Trophoblast cell (in vitro differentiated cells and primary cell): ENCODE measurements around the gene FGD4.

Source experiments
- DNase-seq, 2 donors: peaks; one replicate each; pipeline ENCODE4 v3.0.0-alpha.2; 2016
- H2AFZ ChIP-seq: 2 replicates; pipeline ENCODE4 v1.6.1; 2013; ENCODE audit warnings: low read length, moderate library complexity, mild to moderate bottlenecking; ENCODE audit not compliant: insufficient read depth, poor library complexity
- H2AK5ac ChIP-seq: 2 replicates; pipeline ENCODE4 v1.6.1; 2013; ENCODE audit warnings: mild to moderate bottlenecking, low read length
- H2BK120ac ChIP-seq: 2 replicates; pipeline ENCODE4 v1.6.1; 2013; ENCODE audit warnings: low read length, mild to moderate bottlenecking, moderate library complexity; ENCODE audit not compliant: insufficient read depth, poor library complexity
- H2BK12ac ChIP-seq: 2 replicates; pipeline ENCODE4 v1.6.1; 2013; ENCODE audit warnings: mild to moderate bottlenecking, low read length, moderate library complexity
- H2BK5ac ChIP-seq: 2 replicates; pipeline ENCODE4 v1.6.1; 2013; ENCODE audit warnings: low read length, low read depth, moderate library complexity, mild to moderate bottlenecking; ENCODE audit not compliant: poor library complexity
- H3K14ac ChIP-seq: 2 replicates; pipeline ENCODE4 v1.6.1; 2013; ENCODE audit warnings: mild to moderate bottlenecking, low read length
- H3K18ac ChIP-seq: 2 replicates; pipeline ENCODE4 v1.6.1; 2013; ENCODE audit warnings: mild to moderate bottlenecking, low read length
- H3K23ac ChIP-seq: 2 replicates; pipeline ENCODE4 v1.6.1; 2013; ENCODE audit warnings: low read length
- H3K27ac ChIP-seq: 2 replicates; pipeline ENCODE4 v1.5.1; 2013; ENCODE audit warnings: low read depth, mild to moderate bottlenecking, inconsistent platforms, low read length, moderate library complexity
- H3K27me3 ChIP-seq: 2 replicates; pipeline ENCODE4 v1.6.1; 2013; ENCODE audit warnings: inconsistent platforms, mild to moderate bottlenecking, low read length, moderate library complexity; ENCODE audit not compliant: insufficient read depth
- H3K36me3 ChIP-seq, 2 experiments: 1 replicate in 1 of 2; 2 replicates in 1 of 2; pipeline ENCODE4 v1.6.1; 2013; ENCODE audit warnings: low read length in 2 of 2, mild to moderate bottlenecking in 2 of 2, moderate library complexity in 1 of 2; ENCODE audit not compliant: insufficient read depth in 2 of 2, control insufficient read depth in 1 of 2
- H3K4ac ChIP-seq: 2 replicates; pipeline ENCODE4 v1.6.1; 2013; ENCODE audit warnings: low read depth, mild to moderate bottlenecking, low read length, moderate library complexity
- H3K4me1 ChIP-seq, 2 experiments: 1 replicate in 1 of 2; 2 replicates in 1 of 2; pipeline ENCODE4 v1.6.1; 2013; ENCODE audit warnings: low read length in 2 of 2, mild to moderate bottlenecking in 2 of 2, moderate library complexity in 1 of 2; ENCODE audit not compliant: insufficient read depth in 2 of 2, control insufficient read depth in 1 of 2
- H3K4me2 ChIP-seq: 2 replicates; pipeline ENCODE4 v1.6.1; 2013; ENCODE audit warnings: inconsistent platforms, mild to moderate bottlenecking, low read length, moderate library complexity
- H3K4me3 ChIP-seq: 2 replicates; pipeline ENCODE4 v1.5.1; 2013; ENCODE audit warnings: mild to moderate bottlenecking, low read depth, low read length, inconsistent platforms
- H3K79me1 ChIP-seq: one replicate; pipeline ENCODE4 v1.6.1; 2013; ENCODE audit warnings: low read length
- H3K79me2 ChIP-seq: 2 replicates; pipeline ENCODE4 v1.6.1; 2013; ENCODE audit warnings: low read length, mild to moderate bottlenecking; ENCODE audit not compliant: control insufficient read depth, insufficient read depth, poor library complexity
- H3K9ac ChIP-seq: 2 replicates; pipeline ENCODE4 v1.6.1; 2013; ENCODE audit warnings: mild to moderate bottlenecking, low read length
- H3K9me3 ChIP-seq: 2 replicates; pipeline ENCODE4 v1.6.1; 2013; ENCODE audit warnings: low read depth, mild to moderate bottlenecking, control low read depth, inconsistent platforms, low read length; ENCODE audit not compliant: insufficient read depth
- H4K12ac ChIP-seq: 2 replicates; pipeline ENCODE4 v1.6.1; 2013; ENCODE audit warnings: low read depth, mild to moderate bottlenecking, low read length, moderate library complexity
- H4K8ac ChIP-seq: 2 replicates; pipeline ENCODE4 v1.6.1; 2013; ENCODE audit warnings: low read depth, mild to moderate bottlenecking, low read length, moderate library complexity
- H4K91ac ChIP-seq: one replicate; pipeline ENCODE4 v1.6.1; 2013; ENCODE audit warnings: low read depth, mild to moderate bottlenecking, low read length, moderate library complexity
- WGBS: extraction: QIAGEN DNeasy Blood & Tissue Kit; methylation state at CpG from one replicate; pipeline ENCODE4 v1.1.7; 2013; ENCODE audit warnings: missing lambda C conversion rate; ENCODE audit not compliant: insufficient read length, insufficient coverage; ENCODE audit errors: extremely low coverage; 5-methylcytosine and 5-hydroxymethylcytosine counted together

The FGD4 gene

DNA sequence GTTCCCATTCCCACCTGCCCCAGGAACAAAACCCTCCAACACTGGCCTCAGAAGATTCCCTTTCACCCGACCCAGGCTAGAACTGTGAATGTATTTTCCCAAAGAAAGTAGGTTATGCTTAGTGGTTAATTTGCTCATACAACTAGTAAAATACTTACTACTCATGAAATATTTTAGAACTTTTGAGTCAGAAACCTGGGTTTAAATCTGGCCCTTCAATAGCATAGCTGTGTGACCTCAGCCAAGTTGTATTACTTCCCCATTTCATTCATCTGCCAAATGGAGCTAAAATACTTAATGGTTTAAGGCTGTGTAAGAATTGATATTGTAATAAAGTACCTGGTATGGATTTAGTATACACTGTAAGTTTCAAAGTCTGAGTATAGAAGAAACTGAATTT, 210.6 kb downstream of the FGD4 start:
- Histone ChIP-seq H3K79me1 (no peaks in the 10 kb centered on the region), H2AFZ (no peak overlapping the region), H2AK5ac (no peak overlapping the region), H2BK12ac (no peak overlapping the region), H3K4me3 (no peak overlapping the region), H3K4me1 (peaks cover 0 to 3% of the 10 kb centered on the region in 2 experiments), H3K14ac (no peak overlapping the region), H3K27ac (no peak overlapping the region), H4K8ac (no peak overlapping the region), H2BK5ac (no peak overlapping the region), H3K27me3 (no peaks in the 10 kb centered on the region), H4K91ac (no peak overlapping the region), H3K4me2 (no peak overlapping the region), H3K9me3 (no peaks in the 10 kb centered on the region), H3K18ac (no peak overlapping the region), H3K79me2 (no peaks in the 10 kb centered on the region), H3K23ac (no peak overlapping the region), H3K4ac (no peak overlapping the region), H2BK120ac (no peak overlapping the region), H3K9ac (no peak overlapping the region), H3K36me3 (peaks cover 0 to 7% of the 10 kb centered on the region in 2 experiments), H4K12ac (no peak overlapping the region)
- no CpG with 5 or more reads among the region's 1 CpG for WGBS
- DNase-seq = no peak

DNA sequence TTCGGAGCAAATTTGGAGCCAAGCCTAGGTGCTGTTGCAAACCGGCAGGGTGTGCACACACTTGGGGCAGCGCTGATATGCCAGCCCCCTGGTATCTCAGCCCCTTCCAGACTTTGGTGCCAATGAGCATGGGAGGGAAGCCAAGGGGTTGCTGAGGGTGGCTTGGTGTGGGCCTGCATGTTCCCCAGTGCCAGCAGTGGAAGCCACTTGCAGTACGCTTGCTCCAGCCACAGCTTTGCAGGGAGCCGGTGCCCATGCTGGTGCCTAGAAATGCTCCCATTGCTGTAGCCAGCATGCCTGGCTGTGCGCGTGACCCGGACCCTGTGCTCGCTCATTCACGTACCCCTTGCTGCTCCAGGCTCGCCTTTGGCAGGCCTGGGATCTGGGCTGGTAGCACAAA, 212.6 kb downstream of the FGD4 start:
- Histone ChIP-seq H3K79me1 (no peaks in the 10 kb centered on the region), H3K79me2 (no peaks in the 10 kb centered on the region)

DNA sequence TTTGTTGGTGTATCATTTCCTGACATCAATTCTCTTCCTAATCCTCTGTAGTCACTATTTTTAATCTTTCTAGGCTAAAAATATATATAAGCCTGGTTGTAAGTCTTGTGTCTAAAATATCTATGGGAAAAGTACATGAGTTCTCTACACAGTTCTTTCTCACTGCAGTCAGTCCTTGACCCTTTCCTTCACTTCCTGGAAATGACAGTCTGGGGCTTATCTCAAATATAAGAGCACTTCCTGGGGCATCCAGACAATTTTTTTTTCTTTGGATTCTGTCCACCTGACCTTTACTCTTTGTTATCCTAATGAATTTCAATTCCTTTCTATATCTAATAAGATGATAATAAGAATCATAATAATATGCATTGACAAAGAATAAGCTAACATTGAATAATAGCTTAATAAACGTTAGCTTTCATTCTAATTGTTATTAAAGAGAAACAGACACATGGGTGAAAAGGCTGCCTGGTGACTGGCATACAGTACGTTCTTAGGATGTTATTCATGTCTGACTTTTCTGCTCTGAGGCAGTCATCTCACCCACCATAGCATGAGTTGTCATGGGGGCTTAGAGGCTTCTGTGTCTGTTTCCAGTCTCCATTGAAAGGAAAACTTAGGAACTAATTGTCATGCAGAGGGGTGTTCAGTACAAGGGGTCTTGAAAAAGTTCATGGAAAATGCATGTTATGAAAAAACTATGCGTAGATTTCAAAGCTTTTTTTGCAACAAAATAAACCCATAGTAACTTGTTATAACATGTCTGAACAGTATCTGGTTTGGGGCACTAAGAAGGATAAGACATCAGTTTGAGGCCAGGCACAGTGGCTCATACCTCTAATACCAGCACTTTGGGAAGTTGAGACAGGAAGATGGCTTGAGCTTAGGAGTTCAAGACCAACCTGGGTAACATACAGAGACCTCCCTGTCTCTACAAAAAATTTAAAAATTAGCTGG, 213.6 kb downstream of the FGD4 start:
- Histone ChIP-seq H3K14ac (no peak overlapping the region), H3K27ac (no peak overlapping the region), H3K4me2 (no peak overlapping the region), H3K9ac (no peak overlapping the region), H3K18ac (no peak overlapping the region), H3K4me3 (no peak overlapping the region), H4K8ac (no peak overlapping the region), H2BK5ac (no peak overlapping the region), H3K4ac (no peak overlapping the region), H3K79me2 (no peaks in the 10 kb centered on the region), H3K36me3 (peaks cover 0 to 7% of the 10 kb centered on the region in 2 experiments), H3K4me1 (no peaks in the 10 kb centered on the region), H4K91ac (no peak overlapping the region), H2BK120ac (no peak overlapping the region), H2AK5ac (no peak overlapping the region), H3K27me3 (no peaks in the 10 kb centered on the region), H4K12ac (no peak overlapping the region), H2BK12ac (no peak overlapping the region), H3K9me3 (no peaks in the 10 kb centered on the region), H2AFZ (no peak overlapping the region), H3K79me1 (no peaks in the 10 kb centered on the region), H3K23ac (no peak overlapping the region)
- no peak for DNase-seq
- no CpG with 5 or more reads among the region's 3 CpGs for WGBS

More for the DNA sequence above, 212.6 kb downstream of the FGD4 start:
- no peak overlapping the region for H2BK12ac ChIP-seq
- no peak overlapping the region for H2AFZ ChIP-seq
- no peak overlapping the region for H3K4ac ChIP-seq
- no peak overlapping the region for H3K18ac ChIP-seq
- no peak overlapping the region for H3K23ac ChIP-seq
- no peak overlapping the region for H2BK5ac ChIP-seq
- no peaks in the 10 kb centered on the region for H3K9me3 ChIP-seq
- DNase-seq = no peak
- no peak overlapping the region for H3K4me3 ChIP-seq
- WGBS = no CpG with 5 or more reads among the region's 11 CpGs
- no peak overlapping the region for H4K8ac ChIP-seq
- H4K91ac ChIP-seq = no peak overlapping the region
- H4K12ac ChIP-seq = peak overlapping the region; percentile 4
- no peak overlapping the region for H3K27ac ChIP-seq
- no peaks in the 10 kb centered on the region for H3K4me1 ChIP-seq
- H3K9ac ChIP-seq = no peak overlapping the region
- H3K4me2 ChIP-seq = no peak overlapping the region
- H3K14ac ChIP-seq = no peak overlapping the region
- peaks cover 0 to 7% of the 10 kb centered on the region in 2 experiments for H3K36me3 ChIP-seq
- H3K27me3 ChIP-seq = no peaks in the 10 kb centered on the region
- no peak overlapping the region for H2AK5ac ChIP-seq
- H2BK120ac ChIP-seq = no peak overlapping the region

DNA sequence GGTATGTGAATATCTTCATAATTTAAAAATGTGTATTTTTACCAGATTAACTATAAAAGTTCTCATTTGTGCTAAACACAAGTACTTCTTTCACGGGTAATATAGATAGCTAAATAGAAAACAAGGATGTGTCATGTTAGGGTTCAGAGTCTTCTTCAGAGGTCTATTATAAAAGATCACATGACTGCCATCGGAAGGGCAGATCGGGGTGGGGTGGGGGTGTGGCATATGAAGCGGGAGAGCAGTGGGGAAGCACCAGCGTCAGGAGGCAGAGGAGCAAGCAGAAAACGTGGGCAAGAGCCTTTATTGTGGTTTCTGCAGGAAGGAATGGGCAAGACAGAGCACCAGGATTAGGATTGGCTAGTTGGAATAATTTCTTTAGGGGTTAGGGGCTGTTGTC, 216.1 kb downstream of the FGD4 start:
- Histone ChIP-seq H3K4me1 (no peaks in the 10 kb centered on the region), H3K23ac (no peak overlapping the region), H3K79me1 (no peaks in the 10 kb centered on the region), H2BK5ac (no peak overlapping the region), H2AFZ (no peak overlapping the region), H3K79me2 (no peaks in the 10 kb centered on the region), H3K9me3 (no peaks in the 10 kb centered on the region), H3K14ac (no peak overlapping the region), H3K9ac (no peak overlapping the region), H2AK5ac (no peak overlapping the region), H4K12ac (no peak overlapping the region), H3K18ac (no peak overlapping the region), H2BK12ac (no peak overlapping the region), H4K91ac (no peak overlapping the region), H2BK120ac (no peak overlapping the region), H3K4me3 (no peak overlapping the region), H3K27me3 (no peaks in the 10 kb centered on the region), H3K4me2 (no peak overlapping the region), H4K8ac (no peak overlapping the region), H3K4ac (no peak overlapping the region), H3K36me3 (peaks cover 0 to 7% of the 10 kb centered on the region in 2 experiments), H3K27ac (no peak overlapping the region)
- no peak for DNase-seq
- no CpG with 5 or more reads among the region's 6 CpGs for WGBS
